Islet of Langerhans (tissue), 1 donor: ENCODE measurements around the gene PIWIL1.

ENCODE experiments used
- FAIRE-seq: peaks from one replicate; lab custom pipeline; 2011; peaks lifted over from hg19 to GRCh38; lab: Jason Lieb, UNC

The PIWIL1 gene

GRCh38 chr12:130337488-130338303 is at the start of gene PIWIL1:
TSS of gene PIWIL1 (plus strand) at chr12:130337887. CDS start at chr12:130342592, 4,705 bp downstream.
- no peak for FAIRE-seq

DNA sequence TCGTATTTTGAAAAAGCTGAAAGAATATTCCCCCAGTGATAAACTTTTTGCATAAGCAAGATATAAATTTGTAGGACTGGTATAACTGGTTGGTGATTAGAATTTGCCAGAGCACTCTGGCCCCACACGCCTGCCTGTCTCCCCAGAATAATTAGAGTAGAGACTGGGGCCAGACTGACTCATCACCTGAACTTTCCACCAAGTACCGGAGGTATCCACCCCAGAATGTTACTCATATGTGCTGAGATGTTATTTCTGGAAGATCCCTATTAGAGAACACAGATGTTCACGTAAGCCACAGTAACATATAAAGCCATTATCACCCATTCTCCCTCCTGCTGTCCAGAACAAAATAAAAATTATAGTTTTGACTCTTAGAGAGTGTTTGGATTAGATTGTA is 49.5 kb upstream of the PIWIL1 start:
- no peak for FAIRE-seq

DNA sequence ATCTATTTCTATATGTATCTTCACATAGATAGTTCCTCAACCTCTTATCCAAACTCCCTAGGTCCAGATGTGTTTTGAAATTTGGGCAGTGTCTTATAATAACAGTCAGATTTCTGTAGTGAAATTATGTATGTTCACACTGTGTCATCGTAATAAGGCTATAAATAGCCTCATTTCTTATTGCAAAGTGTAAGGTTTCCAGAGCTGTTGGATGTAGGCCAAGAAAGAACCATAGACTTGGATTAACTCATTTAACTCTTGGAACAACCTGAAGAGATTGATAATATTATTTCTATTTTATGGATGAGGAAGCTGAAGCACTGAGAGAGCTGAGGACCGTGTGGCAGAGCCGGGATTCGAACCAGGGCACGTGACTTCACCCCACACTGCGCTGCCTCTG is 49.0 kb upstream of the PIWIL1 start:
- no peak for FAIRE-seq

- no peak for FAIRE-seq
Measured at GRCh38 chr12:130290114-130290513, 47.6 kb upstream of the PIWIL1 start.

GRCh38 chr12:130298322-130299021 is 39.2 kb upstream of the PIWIL1 start:
- no peak for FAIRE-seq

DNA sequence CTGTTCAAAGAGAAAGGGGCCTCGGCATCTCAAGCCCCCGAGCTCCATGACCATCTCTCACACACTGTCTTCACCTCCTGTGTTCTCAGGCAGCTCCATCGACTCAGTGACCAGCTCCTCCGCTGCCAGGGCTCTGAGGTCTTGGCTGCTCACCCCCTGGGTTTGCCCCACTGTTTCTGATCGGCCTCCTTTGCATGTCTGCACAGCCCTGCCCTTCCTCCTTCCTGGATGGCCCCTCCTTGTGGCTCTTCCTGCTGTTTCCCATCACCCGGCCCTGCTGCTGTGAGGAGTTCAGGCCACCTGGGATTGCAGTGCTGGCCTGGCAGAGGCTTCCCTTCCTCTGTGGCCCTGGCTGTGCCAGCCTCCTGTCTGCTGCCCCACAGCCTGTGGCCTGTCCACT is 38.1 kb upstream of the PIWIL1 start:
- FAIRE-seq = no peak

- no peak for FAIRE-seq
Measured at GRCh38 chr12:130300090-130300489, 37.6 kb upstream of the PIWIL1 start.

DNA sequence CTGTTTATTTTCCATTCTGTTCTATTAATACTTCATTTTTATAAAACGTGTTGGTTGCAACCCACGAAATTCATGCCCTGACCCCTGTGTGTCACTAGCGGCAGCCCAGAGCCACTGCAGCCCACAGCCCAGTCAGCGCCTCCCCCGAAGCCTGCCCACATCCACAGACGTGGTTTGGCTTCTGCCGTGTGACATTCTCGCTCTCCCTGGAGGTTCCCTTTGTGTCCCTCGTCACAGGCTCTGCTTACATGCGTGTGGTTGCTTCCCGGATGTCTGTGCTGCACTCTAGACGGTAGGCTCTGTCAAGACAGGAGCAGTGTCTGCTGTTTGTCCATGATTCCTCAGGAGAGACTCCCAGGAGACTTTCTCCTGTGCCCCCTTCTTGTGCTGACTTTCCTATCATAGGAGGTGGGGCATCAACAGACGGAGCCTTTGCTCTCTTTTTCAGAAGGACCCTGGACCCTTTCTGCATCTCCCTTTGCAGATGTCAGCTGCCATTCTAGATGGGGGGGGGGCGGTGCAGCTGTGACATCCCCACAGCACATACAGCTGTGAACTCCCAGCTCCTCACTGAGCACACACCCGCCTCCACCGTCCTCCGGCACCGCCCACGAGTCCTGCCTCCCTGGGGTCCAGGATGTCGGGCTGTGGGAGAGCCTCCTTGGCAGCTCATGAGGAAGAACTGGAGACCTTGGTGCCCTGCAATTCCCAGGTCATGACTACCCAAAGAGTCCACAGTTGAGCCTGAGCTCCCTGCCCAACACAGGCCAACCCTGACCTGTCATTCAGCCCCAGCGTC is 36.8 kb upstream of the PIWIL1 start:
- FAIRE-seq = no peak

- FAIRE-seq = no peak
Measured at GRCh38 chr12:130301559-130301958, 36.1 kb upstream of the PIWIL1 start.

DNA sequence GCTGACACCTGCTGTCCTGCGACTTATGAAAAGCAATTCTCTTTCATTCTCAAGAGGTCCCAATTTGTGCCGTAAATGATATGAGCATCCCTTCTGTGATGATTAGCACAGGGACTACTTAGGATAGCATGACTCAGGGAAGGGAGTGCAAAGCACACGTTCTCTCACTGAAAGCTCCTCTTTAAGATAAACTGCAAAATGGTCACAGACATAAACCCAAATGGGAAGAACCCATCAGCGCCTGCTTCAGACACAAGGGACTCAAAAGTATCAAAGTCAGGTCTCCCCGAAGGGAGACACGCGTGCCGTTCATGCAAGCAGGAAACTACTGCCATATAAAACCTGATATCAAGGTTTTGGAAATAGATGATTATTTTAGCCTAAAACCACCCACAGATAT is 33.9 kb upstream of the PIWIL1 start:
- FAIRE-seq = no peak

GRCh38 chr12:130307859-130308258 is 29.8 kb upstream of the PIWIL1 start:
- FAIRE-seq = no peak

DNA sequence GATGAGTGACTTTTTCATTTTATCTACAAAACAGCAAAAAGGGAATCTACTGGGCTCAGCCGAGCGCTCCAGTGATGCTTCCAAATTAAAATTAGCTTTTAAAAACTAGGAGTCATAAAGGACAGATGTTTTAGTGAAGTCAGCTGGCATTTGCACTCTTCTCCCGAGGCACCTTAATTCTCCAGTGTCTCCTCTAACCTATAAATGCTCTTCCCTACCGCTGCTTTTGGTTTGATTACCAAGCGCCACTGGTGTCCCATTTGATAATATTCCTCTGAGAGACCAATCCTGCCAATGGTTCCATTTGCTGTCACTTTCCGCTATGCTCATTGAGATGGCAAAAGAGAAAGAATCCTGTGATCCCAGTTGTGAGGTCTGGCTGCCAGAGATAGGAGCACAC is 29.3 kb upstream of the PIWIL1 start:
- no peak for FAIRE-seq

- no peak for FAIRE-seq
Measured at GRCh38 chr12:130316251-130316650, 21.4 kb upstream of the PIWIL1 start.

DNA sequence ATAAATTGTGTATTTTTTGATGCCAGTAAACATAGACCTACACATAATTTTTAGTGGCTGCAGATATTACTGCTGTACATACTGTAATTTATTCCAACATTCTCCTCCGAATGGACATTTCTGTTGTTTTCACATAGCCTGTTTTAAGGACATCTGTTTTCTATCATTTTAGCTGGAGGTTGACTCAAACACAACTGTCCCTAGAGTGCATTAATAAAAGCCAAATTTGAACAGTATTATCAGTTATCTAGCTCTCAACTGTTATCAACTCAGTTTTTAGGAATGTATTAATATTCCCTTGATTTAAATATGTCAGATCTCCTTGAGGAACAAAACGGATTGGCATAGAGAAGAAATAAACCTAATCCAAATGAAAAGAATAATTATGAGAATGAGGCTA is 17.2 kb upstream of the PIWIL1 start:
- no peak for FAIRE-seq

DNA sequence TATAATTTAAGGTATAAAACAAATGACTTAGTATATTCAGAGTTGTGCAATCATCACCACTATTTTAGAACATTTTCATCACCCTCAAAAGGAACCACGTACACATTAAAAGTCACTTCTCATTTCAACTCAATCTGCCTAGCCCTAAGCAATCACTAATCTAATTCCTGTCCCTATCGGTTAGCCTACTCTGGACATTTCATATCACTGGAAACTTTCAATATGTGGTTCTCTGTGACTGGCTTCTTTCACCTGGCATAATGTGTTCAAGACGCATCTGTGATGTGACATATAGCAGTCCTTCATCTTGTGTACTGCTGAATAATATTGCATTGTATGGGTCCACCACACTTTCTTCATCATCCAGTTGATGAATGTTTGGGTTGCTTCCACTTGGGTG is 15.4 kb upstream of the PIWIL1 start:
- FAIRE-seq = no peak

- FAIRE-seq = no peak
Measured at GRCh38 chr12:130330685-130331084, 7.0 kb upstream of the PIWIL1 start.

- FAIRE-seq = no peak
Measured at GRCh38 chr12:130331146-130331545, 6.5 kb upstream of the PIWIL1 start.

DNA sequence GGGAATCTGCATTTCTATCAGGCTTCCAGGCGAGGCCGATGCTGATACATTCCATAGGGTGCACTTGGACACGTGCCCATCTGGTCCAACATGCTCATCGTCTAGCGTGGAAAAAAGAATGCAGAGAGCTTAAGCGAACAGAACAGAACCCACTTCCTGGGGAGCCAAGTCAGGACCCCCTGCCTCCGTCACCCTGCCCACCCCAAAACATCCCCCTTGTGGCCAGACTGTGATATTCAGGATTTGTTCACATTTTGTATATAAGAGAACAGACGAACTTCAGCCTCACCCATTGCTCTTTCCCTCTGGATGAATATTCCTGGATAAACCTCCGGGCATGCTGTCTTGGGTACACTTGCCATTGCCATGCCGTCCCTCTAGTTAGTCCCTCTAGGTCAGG is 4.3 kb upstream of the PIWIL1 start:
- no peak for FAIRE-seq

GRCh38 chr12:130334399-130334798 is 3.3 kb upstream of the PIWIL1 start:
- no peak for FAIRE-seq

GRCh38 chr12:130334937-130335336 is 2.8 kb upstream of the PIWIL1 start:
- FAIRE-seq = no peak

- peak; percentile 99 for FAIRE-seq
Measured at GRCh38 chr12:130335517-130336392, 1.9 kb upstream of the PIWIL1 start.
